IPS-18c (cell line): ENCODE data around the gene CDH4.

Source experiments
- H3K4me3 ChIP-seq: 2 replicates; pipeline ENCODE4 v1.7.0; 2013; ENCODE audit warnings: low read depth, mild to moderate bottlenecking, low read length, moderate library complexity; ENCODE audit not compliant: insufficient read depth
- H3K9me3 ChIP-seq: one replicate; pipeline ENCODE4 v1.6.1; 2013; ENCODE audit warnings: mild to moderate bottlenecking, low read length, moderate library complexity; ENCODE audit not compliant: control insufficient read depth, insufficient read depth

CDH4 gene

GRCh38 chr20:61819921-61820825 lies 568.1 kb downstream of the CDH4 start:
- no peak overlapping the region for H3K4me3 ChIP-seq
- H3K9me3 ChIP-seq = no peaks in the 10 kb centered on the region

DNA sequence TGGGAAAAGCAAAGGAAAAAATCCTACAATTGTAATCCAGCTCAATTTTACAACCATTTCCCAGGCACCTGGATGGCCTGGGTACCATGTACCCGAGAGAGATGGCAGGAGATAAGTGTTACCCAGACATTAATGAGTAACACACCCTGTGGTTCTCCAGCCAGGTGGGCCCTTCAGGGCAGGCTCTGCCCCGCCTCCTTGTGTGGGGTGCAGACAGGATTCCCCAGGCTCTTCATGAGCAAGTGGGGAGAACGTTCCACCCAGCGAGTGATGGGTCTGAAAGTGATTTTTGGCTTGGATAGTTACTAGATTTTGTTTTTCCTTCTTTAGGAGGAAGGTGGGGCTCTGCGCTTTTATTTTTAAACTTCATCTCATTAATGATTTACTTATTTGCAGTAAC lies 569.7 kb downstream of the CDH4 start:
- no peak overlapping the region for H3K4me3 ChIP-seq
- peaks cover 2% of the 10 kb centered on the region for H3K9me3 ChIP-seq

GRCh38 chr20:61822396-61822795 lies 570.3 kb downstream of the CDH4 start:
- H3K4me3 ChIP-seq = no peak overlapping the region
- peaks cover 2% of the 10 kb centered on the region for H3K9me3 ChIP-seq

- no peak overlapping the region for H3K4me3 ChIP-seq
- H3K9me3 ChIP-seq = peaks cover 4% of the 10 kb centered on the region
Measured at GRCh38 chr20:61823242-61823641, 571.2 kb downstream of the CDH4 start.

DNA sequence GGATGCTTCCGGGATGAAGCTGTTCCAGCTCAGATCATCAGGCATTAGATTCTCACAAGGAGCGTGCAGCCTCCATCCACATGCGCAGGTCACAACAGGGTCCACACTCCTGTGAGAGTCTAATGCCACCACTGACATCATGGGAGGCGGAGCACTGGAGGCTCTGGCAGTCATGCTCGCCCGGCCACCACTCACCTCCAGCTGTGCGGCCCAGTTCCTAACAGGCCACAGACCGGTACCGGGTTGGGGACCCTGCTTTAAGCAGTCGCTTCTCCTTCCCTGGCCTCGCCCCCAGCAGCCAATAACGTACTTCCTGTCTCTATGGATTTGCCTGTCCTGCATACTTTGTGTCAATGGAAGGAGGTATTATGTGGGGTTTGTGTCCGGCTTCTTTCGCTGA lies 576.8 kb downstream of the CDH4 start:
- H3K9me3 ChIP-seq = peaks cover 4% of the 10 kb centered on the region
- no peak overlapping the region for H3K4me3 ChIP-seq

DNA sequence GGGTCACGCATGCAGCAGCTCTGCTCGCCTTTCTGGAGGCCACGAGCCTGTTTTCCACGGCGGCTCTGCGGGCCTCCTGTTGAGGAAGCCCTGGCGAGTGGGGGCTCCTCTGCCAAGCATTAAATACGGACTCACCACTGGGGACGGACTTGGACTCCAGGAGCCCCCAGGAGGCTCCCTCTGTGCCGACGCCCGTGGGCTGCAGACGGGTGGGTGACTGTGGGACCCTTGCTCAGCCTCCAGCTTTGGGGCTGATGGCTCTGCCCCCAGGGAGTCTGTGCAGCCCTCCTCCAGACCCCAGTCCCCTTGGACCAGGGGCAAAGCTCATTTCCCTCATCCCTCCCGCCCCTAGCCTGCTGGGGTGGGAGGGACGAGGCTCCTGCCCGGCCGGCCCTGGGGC lies 577.5 kb downstream of the CDH4 start:
- Histone ChIP-seq H3K4me3 (no peak overlapping the region), H3K9me3 (peaks cover 4% of the 10 kb centered on the region)

DNA sequence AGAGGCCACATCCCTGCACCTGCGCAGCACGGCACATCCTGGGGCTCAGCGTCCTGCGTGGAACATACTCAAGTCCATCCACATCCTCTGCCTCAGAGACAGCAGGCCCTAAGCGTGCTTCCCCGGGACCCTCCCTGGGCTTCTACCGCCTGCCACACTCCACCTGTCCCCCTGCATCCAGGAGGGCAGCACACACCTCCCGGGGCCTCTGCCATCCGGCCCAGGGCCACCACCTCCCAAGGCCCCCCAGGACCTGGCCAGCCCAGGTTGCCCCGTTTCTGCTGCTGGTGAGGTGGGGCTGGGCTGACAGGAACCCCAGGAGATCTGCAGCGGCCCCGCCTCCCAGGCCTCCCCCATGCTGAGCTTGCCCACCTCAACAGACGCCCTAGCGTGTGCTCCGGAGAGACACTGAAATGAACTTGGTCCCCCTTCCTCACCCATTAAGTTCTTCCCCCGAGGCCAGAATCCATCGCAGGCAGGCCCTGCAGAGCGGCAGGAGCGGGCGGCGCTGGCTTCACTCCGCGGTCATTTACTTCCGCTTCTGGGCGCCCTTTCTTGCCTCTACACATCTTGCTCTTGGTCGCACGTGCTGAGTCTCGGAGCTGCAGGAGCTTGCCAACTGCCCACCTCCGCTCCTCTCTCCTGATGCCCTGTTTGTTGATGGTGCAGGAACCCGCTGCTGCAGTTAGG lies 578.3 kb downstream of the CDH4 start:
- Histone ChIP-seq H3K4me3 (no peak overlapping the region), H3K9me3 (peaks cover 4% of the 10 kb centered on the region)

DNA sequence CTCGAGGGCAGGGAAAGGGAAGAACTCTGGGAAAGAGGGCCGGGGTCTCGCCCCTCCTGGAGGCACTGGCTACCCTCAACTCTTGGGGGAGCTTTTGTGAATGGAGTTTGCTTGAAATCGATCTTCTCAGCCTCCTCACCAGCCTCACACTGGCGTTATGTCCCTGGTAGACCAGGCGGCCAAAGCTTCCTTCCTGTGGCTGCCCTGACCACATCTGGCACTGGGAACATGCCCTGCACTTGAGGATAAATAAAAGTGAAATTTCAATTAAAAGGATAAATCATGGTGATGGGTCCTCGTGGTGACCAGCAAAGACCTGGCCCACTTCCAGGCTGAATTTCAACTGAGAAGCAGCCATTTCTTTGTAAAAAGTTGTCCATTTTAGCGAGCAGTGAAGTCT lies 578.9 kb downstream of the CDH4 start:
- peaks cover 4% of the 10 kb centered on the region for H3K9me3 ChIP-seq
- H3K4me3 ChIP-seq = no peak overlapping the region

DNA sequence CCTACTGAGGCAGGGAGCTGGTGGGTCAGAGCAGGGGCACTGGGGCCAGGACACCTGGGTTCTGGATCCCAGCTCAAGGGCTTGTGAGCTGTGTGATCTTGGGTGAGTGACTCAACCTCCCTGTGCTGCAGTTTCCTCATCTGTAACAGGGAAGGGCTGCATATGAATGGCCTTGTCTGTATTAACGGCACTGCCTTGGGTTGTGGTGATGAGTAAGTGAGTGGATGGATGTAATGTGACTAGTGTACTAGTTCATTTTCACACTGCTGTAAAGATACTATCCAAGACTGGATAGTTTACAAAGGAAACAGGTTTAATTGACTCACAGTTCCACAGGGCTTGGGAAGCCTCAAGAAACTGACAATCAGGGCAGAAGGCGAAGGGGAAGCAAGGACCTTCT lies 580.1 kb downstream of the CDH4 start:
- peaks cover 2% of the 10 kb centered on the region for H3K9me3 ChIP-seq
- H3K4me3 ChIP-seq = no peak overlapping the region

- no peaks in the 10 kb centered on the region for H3K9me3 ChIP-seq
- H3K4me3 ChIP-seq = no peak overlapping the region
Measured at GRCh38 chr20:61833807-61834610, 581.9 kb downstream of the CDH4 start.

DNA sequence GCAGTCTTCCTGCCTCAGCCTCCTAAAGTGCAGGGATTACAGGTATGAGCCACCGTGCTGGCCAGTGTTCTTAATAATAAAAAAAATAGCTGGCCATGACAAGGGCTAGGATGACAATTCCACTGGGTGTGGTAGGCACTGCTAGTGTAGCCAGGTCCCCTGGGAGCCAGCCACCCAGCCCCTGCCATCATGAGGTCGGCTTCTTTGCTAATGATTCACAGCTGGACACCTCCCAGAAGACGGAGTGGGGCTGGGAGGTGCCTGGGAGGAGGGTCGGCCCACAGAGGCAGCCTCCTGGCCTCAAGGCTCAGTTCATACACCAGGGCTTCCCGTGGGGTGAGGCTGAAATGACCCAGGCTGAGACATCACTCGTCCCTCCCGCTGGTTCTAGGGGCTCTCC lies 583.2 kb downstream of the CDH4 start:
- H3K4me3 ChIP-seq = no peak overlapping the region
- H3K9me3 ChIP-seq = no peaks in the 10 kb centered on the region

GRCh38 chr20:61835791-61836350 lies 583.8 kb downstream of the CDH4 start:
- Histone ChIP-seq H3K9me3 (no peaks in the 10 kb centered on the region), H3K4me3 (no peak overlapping the region)

- H3K4me3 ChIP-seq = no peak overlapping the region
- H3K9me3 ChIP-seq = no peaks in the 10 kb centered on the region
Measured at GRCh38 chr20:61837200-61837599, 585.1 kb downstream of the CDH4 start.

DNA sequence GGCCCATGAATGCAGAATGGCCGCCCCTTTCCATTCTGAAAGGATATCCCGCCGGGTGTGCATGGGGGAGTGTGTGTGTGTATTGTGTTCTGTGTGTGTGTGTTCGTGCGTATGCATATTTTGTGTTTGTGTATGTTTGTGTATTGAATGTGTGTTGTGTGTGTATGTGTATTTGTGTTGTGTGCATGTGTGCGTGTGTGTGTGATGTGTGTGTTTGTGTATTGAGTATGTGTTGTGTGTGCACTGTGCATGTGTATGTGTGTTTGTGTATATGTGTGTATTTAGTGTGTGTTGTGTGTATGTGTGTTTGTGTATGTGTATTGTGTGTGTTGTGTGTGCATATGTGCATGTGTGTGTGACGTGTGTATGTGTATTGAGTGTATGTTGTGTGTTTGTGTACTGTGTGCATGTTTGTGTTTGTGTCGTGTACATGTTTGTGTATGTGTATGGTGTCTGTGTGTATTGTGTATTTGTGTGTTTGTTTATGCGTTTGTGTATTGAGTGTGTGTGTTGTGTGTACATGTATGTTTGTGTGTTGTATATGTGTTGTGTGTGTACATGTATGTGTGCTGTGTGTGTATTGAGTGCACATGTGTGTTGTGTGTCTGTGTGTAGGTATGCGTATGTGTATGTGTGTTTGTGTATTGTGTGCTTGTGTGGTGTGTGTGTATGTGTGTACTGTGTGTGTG lies 587.3 kb downstream of the CDH4 start:
- no peak overlapping the region for H3K4me3 ChIP-seq
- H3K9me3 ChIP-seq = no peaks in the 10 kb centered on the region

- H3K4me3 ChIP-seq = no peak overlapping the region
- no peaks in the 10 kb centered on the region for H3K9me3 ChIP-seq
Measured at GRCh38 chr20:61839912-61840778, 588.1 kb downstream of the CDH4 start.

GRCh38 chr20:61840779-61841455 lies 588.9 kb downstream of the CDH4 start:
- no peak overlapping the region for H3K4me3 ChIP-seq
- no peaks in the 10 kb centered on the region for H3K9me3 ChIP-seq
